ENCODE measurements around the gene XCL2.
"Not testable (repeated sequence)": the region's sequence is repeated elsewhere in the genome, so short reads cannot be mapped to it uniquely, and the experiment has no call there.

The XCL2 gene

DNA sequence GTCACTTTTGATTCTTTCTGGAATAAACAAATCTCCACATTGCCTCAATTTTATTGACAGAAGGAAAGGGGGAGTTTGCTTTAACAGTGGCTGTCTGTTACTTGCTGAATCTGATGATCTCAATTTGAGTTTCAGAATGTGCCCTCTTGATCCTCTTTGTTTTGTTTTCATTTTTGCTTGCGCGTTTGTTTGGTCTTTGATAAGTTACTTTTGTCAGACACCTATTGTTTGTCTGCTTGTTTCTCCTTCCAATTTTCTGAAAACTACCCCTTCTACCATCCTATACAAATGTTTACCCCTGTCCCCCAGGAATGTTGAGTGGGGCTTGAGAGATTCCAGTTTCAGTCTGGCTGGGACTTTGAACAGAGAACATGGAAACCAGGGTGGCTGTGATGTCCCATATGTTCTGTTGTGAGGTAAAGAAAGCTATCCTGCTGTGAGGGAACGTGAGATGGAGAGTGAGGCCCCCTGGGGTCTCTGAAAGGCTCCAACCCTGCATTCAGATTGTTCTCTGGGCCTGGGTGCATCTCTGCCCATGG is 11.8 kb upstream of the XCL2 start:
- FAIRE-seq: no peak

DNA sequence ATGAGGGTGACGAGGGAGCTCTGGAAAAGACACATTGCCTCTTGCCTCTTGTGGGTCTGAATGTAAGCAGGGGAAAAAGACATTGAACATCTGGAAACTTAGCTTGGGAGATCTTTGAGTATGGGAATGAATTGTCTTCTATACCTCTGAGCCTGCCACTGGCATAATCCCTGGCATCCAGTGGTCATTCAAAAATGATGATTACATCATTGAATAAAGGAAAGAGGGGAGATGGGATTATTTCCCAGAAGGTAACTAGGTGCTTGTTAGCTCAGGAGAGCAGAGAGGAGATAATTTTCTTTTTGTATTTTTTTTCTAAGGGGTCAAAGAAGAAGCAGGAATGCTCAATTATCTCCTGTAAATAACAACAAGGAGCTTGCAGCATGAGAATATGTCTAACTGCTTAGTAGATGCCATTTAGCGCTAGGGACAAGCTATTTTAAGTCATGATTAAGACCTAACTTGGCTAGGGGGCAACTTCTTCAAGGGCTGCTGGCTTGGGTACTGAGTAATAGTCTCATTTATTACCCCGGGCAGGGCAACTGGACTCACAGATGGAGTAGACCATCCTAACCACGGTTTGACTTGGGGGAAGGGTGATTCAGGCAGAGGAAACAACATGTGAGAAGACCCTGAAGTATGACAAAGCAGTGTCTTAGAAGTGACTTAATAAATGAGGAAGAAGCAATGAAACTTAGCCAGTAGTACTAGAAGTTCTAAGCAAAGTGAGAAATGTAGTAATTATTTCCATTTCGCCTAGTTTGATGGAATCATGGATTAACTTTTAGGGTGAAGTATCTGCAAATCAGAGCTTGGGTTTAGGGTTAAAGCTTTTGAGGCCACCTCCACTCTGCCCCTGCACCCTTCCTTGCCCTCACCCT is 11.0 kb upstream of the XCL2 start:
- no peak for FAIRE-seq

DNA sequence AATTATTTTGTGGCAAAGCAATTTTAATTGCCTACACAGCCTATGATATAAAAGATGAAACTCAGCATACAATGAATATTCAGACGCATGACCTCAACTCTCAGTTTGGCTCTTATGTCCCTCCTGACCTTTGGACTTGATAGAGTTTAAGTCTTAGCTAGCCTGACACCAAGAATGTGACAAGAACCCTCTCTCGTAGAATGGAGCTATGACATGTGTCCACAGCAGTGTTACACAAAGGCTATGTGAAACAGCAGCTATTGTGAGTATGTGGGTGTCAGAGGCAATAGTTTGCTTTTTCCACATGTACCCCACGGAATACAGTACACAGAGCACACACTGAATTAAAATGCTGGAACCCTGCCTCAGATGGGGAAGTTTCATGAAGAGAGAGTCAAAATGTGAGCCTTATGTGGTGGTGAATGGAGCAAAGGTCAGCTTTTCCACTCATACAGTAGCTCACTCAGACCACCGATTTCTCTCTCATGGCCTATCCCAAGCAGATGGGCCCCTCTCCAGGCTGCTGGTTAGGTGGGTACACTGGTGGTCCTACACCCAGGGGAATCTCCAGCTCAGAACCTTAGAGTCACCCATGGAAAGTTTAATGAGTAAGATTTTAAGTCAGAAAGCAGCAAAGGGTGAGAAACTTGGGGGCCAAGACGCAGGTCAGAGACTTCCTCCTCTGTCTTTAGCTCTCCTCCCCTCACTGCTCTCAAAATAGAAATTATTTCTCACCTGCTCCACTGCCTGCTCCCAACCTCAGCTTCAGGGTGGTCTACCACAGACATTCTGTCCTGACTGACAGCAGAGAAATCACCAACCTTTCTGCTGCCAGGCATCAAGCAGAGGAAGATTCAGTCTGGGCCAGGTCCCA is 10.1 kb upstream of the XCL2 start:
- FAIRE-seq: no peak

DNA sequence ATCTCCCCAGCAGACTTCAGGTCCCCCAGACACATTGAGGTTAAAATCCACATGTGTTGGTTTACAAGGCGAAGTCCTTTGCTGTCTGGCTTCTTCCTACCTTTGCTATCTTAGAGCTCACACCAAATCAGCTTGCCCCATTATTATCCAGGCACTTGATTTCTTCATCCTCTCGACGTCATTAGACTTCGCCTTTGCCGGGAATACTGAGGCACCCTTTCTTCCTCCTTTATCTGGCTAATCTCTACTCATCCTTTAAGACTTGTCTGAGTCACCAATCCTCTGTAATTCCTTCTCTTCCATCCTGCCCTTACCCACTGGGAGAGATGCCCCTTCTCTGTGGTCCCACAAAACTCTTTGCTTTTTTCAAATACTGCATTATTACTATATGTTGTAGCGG is 9.2 kb upstream of the XCL2 start:
- no peak for FAIRE-seq

DNA sequence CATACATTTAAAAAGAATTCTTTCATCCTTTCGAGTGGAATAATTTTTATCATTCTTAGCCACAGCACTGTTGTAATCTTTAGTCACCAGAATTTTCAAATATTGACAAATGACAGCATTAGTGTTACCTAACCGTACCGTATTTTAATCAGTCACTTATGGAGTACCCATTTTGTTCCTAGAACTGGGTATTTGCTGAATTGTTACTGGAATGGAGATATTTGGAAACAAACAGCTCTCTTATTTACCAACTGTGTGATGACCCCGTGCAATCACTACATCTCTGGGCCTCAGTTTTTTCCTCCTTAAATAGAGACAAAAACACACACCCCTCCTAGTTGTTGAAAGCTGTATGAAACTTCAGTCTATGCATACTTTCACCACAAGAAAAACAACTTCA is 7.9 kb upstream of the XCL2 start:
- FAIRE-seq: no peak

DNA sequence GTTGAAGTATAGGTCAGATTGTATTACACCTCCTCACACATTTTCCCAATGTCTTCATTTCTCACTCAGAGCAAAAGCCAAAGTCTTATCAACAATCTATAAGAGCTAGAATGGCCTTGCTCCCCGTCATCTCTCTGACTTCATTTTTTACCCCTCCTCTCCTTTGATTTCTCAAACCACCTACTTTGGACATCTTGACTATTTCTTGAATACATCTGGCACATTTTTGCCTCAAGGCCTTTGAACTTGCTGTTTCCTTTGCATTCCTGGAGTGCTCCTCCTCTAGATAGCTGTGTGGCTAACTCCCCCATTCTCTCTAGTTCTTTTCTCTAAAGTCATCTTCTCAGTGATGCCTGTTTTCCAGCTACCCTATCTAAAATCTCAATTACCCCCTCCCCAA is 7.2 kb upstream of the XCL2 start:
- no peak for FAIRE-seq

DNA sequence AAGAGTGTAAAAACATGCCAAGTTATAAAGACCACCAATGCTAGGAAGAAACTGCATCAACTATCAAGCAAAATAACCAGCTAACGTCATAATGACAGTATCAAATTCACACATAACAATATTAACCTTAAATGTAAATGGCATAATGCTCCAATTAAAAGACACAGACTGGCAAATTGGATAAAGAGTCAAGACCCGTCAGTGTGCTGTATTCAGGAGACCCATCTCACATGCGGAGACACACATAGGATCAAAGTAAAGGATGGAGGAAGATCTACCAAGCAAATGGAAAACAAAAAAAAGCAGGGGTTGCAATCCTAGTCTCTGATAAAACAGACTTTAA is 2.7 kb upstream of the XCL2 start:
- not testable (repeated sequence) for FAIRE-seq

DNA sequence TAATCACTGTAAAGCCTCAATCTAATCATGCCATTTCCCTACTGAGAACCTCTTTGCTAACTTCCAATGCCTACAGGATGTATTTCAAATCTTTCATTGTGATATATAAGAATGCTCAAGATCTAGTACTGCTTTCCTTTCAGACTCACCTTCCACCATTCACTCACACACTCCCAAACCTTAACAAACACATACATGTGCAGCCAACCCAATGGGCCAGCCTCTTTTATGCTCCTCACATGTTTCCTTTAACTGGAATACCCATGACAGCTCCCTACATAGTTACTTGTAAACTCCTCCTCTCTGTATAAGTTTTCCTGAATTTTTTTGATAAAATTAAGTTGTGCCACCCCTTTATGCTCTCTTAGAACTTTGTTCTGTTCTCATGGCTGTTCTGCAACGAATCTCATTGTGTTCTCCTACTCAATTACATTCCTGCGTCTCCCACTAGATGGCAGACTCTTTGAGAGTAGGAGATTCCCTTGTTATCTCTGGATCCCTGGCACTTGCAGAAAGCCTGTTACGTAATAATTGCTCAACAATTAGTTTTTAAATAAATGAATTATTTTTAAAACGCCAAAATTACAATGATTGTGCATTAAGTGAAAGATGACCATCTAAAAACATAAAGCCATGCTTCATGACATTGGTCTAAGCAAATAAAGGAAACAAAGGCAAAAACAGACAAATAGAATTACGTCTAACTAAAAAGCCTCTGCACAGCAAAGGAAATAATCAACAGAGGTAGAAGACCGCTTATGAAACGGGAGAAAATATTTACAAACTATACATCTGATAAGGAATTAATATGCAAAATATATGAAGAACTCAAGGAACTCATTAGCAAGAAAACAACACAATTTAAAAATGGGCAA is 2.1 kb upstream of the XCL2 start:
- FAIRE-seq: peak; percentile 94

DNA sequence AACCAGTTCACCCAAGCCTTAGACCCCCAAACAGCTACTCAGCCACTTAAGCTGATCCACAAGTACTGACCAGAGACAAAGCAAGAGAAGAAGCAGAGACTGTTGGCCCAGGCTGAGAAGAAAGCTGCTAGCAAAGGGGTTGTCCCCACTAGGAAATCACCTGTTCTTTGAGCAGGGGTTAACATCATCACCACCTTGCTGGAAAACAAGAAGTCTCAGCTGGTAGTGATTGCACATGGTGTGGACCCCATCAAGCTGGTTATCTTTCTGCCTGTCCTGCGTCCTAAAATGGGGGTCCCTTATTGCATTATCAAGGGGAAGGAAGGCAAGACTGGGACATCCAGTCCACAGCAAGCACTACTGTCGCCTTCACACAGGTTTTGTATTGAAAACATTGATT is 819 bp downstream of the XCL2 start:
- not testable (repeated sequence) for FAIRE-seq

DNA sequence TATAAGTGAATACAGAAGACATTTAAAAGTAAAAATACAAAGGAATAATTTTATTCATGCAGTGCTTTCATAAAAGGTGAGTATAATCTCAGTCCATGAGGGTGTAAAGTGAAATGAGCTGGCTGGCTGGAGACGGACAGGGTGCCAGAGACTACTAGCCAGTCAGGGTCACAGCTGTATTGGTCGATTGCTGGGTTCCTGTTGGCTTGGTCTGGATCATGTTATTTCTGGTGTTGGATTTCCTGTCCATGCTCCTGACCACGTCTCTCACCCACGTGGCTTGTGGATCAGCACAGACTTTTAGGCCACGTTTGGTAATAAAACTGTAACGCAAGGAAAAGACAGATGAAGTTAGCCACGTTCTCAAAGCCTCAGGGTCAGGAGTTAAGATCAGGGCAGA is 3.0 kb downstream of the XCL2 start:
- not testable (repeated sequence) for FAIRE-seq

DNA sequence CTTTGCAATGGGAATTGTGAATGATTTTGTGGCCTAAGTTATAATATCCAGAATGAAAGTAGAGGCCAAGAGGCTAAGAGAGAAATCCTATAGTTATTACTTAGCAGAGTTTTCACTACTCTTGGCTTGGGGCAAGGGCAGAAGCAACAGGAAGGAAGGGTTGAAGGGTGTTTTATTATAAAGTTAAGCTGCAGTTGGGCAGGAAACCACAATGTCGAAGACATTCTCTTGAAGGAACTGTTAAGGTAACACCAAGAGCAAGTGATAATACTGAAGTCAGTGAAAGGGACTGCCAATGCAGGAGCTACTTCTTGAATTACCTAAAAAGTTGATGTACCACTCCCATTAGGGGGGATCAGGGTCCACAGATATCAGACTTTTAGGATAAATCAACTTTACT is 8.3 kb downstream of the XCL2 start:
- FAIRE-seq: no peak

DNA sequence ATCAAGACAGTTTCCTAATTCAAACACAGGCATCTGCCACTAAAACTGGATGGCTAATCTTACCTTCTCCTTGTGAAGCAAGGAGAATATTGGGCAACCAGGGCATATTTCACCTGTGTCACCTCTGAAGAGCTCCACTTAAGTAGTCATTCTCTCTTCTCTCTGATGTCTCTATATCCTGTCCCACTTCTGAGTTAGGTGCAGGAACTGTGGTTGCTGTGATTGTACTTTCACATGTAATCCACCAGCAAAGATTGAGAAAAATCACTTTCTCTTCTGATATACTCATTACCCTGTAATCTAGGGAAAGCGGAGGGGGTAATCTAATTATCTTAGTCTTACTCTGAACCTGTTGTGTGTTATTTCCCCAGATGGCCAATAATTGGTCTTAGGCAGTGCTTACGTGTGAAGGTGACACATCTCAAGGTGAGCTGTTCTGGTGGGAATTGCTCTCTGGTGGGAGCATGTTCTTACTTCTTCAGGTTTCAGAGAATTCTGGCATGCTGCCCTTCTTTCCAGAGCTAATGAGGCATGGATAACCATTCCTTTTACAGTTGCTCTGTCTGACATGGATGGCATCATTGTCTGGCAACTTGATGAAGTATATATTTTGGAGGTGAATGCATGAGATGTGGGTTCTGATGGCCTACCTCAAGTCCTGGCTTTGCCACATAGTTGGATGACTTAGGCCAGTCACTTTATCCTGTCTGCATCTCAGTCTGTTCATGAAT is 12.0 kb downstream of the XCL2 start:
- FAIRE-seq: no peak

DNA sequence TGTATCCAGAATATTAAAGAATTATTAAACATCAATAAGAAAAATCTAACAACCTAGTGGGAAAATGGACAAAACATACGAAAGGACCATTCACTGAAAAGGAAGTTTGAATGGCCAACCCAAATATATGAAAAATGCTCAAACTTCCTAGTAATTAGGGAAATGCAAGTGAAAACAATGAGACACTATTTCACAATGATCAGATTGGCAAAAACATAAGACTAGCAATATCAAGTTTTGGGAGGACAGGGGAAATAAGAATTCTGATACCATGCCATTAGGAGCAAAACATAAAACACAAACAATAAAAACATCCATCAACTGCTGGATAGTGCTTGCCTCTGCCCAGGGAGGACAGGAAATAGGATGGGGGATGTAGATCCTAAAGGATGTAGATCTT is 14.3 kb downstream of the XCL2 start:
- no peak for FAIRE-seq

DNA sequence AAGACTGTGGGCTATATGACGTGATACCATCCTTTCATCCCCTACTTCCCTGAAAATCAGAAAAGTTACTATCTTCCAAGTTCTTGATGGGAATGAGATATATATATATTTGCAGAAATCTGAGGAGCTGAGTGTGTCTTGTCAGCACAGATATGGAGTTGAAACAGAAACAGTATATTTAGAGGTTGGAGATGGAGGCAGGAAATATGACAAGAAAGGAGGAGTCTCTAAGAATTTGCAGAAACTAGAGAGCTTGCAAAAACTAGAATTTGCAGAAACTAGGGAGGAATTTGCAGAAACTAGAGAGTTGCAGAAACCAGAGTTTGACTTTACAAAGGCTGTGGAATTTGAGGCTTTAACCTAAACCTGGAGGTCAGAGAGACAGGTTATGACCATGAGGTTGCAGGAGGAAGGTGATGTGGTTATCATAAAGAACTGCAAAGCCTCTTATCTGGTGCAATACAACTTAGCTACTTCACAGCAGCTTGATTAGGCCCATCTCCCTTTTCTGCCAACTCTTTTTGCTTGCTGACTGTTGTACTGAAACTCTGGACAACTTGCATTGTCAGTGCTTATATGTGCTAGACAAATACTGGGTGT is 22.3 kb downstream of the XCL2 start:
- no peak for FAIRE-seq

DNA sequence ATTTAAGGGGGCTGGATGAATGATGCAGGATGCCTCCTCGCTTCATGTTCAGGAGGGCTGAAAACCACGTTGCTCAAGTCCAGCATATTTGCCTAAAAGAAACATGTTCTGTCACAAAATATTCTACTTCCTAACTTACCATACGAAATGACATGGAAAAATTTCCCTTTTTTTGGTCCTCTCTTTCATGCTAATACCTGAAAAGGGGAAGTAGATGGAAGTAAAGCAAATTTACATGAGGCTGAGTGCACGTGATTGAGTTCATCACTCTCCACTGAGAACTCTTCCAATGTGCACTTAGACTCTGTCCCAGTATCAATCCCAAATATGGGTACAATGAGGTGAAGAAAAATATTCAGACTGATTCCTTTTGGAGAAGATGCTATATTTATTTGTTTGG is 23.0 kb downstream of the XCL2 start:
- FAIRE-seq: no peak

DNA sequence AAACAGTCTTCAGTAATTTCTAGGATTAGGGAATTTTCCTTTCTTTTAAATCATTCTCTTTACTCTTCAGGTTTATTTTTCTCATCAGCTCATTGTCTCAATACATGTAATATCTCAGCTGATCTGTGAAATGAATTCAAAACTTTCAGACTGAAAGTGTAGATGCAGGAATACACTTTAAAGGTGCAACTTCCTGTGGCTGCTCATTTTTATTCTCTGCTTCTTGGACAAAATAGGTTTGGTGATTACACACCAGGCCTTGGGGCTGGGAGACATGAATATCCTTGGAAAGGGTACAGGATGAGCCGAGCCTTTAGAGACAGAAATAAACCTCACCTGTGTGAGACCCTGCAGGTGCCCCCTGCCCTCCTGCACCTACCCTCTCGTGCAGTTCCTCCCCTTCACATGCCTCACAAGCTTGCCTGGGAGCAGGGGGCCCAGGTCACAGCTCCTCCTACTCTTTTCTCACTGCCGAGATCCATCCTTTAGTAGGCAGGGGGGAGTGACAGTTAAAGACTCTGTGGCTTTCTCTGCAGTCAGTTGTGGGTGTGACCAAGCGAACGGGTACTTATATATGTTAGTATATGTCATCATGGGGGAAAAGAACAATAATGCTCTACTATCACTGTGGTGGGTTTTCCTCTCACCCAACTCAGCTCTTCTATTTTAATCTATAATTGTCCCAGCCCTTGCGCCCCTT is 23.6 kb downstream of the XCL2 start:
- no peak for FAIRE-seq

DNA sequence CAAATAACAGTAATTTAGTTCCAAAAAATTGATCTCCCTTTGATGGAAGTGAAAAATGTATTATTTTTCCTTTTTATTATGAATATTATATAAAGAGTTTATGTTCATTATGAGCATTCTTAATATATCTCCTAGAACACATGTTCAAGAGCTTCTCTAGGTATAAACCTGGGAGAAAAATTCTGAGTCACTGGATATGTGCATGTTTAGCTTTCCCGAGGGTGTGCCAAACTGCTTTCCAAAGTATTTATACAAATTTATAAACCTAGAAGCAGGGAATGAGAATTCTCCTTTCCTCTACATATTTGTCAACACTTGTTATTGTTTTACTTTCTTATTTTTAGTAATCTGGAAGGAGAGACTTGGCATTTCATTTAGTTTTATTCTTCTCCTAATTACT is 25.0 kb downstream of the XCL2 start:
- no peak for FAIRE-seq

DNA sequence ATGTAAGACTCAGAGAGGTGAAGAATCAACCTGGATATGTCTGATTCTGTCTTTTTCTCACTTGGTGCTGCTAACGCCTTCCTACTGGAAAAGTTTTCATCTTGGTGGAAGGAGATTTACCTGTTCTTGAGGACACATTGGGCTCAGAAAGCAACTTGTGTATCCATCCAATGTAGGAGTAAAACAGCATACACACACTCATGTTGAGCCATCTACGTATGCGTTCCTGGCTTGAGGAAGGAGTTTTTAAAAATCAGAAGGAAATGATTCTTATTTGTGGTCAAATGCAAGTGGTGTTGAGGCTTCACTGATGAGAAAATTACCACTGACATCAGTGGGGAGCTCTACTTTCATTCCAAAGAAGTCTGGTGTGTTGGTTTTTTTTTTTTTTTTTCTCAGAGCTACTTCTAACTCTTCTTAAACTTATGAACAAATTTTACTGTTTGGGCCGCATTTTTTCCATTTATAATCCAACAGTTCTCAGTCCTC is 25.6 kb downstream of the XCL2 start:
- FAIRE-seq: no peak

DNA sequence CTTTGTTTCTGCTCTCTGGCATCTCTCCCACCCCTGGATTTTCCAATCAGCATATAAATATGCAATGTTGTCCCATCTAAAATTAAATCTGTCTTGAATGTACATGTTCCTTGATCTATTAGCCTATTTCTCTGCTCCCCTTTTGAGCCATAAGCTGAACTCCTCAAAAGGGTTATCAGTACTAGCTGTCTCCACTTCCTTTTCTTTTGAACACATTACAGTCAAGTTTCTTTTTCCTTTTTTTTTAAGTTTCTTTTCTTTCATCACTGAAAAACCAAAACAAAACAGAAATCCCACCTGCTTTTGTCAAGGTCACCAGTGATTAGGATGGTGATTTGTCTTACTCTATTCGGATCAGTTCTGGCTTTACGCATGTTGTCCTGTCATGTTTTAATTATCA is 29.3 kb downstream of the XCL2 start:
- FAIRE-seq: no peak

DNA sequence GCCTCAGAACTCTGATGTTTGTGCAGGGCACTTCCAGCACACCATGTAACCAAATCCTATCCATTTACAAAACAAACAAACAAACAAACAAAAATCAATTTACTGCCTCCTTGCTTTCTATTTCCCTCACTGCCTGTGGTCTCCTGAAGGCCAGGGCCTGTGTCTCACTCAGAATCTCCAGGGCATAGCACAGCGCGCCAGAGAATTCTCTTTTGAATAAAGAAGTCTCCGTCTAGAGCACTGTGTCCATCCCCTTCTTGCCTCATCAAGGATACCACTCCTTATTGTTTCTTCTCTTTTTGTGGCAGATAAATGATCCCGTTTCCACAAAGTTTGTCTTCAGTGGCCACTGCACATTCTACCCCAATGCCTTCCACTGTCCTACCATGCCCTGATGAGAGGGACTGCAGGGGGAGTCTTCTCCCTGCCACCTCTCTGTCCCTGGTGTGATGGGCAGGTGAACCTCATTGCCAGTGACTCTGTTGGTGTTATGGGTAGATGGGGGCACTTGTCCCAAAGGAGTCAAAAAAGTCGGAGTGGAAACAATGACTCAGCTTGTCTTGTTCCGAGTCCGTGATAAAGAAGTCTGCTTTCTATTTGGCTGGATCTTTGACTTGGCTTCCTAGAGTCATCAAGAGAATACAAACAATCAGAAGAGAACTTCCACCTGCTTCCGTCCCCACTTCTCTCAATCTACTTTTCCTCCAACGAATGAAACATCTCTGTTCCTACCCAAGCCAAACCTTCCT is 30.0 kb downstream of the XCL2 start:
- FAIRE-seq: no peak

Data from islet of Langerhans (tissue), 1 donor.